MV-4-11 (cell line): ENCODE results near the gene TEX22.

Experiments used
- DNase-seq: peaks from one replicate; lab custom pipeline; 2025; lab: John Stamatoyannopoulos, UW

The TEX22 gene

DNA sequence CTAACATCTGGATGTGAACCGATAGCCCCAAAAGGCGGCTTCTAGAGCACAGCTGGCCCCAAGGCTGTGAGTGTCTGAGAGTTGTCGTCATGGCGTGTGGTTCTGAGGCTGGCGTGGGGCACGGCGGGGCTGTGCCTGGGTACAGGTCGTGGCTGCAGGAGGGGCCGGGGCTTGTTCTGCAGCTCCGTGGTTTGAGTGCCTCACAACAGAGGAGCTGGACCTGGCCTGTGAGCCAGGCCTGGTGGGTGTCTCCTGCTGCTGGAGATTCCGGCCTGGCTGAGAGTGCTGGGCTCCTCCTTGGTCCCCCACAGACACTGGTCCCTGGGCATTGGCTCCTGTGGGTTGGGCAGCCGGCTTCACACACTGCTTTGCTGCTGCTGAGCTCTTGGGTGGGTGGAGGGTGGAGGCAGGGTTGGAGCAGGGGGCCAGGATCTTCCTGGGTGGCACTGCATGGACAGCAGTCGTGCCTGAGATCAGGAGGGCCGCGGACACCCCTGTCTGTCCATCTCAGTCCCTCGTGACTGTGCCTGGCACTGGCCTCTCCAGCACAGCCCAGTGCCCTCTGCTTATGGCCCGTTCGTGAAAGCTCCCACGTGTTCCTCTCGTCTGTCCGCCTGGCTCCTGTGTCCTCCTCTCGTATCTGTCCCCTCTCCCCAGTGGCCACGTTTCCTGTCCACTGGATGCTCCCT is 31.8 kb upstream of the TEX22 start:
- DNase-seq = no peak

- DNase-seq = no peak
Observed at GRCh38 chr14:105367116-105368031, 31.0 kb upstream of the TEX22 start.

GRCh38 chr14:105368032-105368417 is 30.3 kb upstream of the TEX22 start:
- no peak for DNase-seq

DNA sequence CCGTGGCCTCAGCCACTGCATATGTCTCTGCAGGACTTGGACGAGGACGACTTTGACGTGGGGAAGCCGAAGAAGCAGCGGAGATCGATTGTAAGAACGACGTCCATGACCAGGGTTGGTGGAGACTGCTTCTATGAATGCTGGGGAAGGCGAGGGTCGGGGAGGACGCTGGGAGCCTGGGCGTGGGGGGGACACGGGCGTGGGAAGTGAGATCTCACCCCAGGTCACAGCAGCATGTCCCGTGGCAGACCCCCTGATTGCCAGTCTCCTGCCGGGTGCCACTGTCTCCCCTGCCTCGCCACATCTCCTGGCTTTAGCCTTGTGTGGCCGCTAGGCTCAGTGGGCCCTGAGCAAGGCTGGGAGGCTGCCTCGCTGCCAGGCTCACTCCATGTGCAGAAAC is 29.9 kb upstream of the TEX22 start:
- no peak for DNase-seq

DNA sequence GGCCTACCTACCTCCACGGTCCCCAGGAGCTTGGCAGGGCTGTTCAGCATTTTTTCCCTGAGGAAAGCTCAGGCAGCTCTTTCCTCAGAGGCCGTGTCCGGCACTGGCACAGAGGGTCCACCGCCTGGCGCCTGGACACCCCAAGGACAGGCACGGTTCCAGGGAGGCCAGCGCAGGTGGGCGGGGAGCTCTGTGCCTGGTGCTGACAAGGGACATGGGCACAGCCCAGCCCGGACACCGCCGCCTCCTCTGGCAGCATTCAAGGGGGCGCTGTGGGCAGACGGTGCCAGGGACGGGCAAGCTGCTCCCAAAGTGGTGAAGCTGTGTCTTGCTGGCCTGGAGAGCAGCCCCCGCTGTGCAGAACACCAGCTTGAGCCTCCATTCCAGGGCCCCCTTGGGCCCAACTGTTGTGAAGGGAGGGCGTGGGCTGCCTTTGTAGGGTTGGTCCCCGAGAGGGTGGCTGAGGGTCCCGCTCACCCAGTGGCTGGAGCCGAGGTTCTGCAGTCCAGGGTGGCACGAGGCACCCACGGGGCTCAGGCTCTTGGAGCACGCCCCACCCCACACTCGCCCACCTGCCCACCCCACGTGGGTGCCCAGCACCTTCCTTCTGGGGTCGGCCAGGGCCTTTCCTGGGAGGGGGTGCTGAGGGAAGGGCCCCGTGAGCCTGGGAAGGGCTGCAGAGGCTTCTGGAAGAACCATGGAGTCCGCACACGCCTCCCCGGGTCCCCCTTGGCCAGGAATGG is 29.3 kb upstream of the TEX22 start:
- DNase-seq = no peak

DNA sequence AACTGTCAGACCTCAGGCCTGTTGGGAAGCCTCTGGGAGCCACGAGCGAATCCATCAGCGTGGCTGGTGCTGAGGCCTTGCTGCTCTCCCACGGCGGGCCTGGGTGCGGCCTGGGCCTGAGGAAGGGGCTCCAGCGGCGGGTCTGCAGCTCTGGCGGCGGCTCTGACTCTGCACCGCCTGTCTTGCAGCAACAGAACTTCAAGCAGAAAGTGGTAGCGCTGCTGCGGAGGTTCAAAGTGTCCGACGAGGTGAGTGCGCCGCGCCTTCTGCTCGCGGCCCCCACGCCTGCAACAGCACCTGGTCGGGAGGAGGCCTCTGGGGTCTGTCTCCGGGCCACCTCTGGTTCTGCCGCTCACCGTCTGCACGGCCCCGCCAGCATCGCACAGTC is 28.7 kb upstream of the TEX22 start:
- no peak for DNase-seq

DNA sequence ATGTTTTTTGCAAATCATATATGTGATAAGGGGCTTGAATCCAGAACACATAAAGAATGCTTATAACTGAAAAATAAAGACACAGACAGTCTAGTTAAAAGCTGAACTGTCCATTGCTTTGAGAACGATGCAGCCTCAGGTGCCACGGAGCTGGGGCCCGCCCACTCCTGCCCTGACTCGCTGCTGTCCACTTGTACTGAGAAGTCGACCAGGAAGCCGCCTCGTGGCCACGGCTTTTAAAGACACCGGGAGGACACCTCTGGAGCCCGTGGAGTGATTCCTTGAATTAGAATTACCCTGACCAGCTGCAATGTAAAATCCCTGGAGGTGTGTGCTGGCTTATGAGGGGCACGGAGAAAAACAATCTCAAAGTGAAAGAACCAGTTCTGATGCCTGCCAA is 23.9 kb upstream of the TEX22 start:
- no peak for DNase-seq

DNA sequence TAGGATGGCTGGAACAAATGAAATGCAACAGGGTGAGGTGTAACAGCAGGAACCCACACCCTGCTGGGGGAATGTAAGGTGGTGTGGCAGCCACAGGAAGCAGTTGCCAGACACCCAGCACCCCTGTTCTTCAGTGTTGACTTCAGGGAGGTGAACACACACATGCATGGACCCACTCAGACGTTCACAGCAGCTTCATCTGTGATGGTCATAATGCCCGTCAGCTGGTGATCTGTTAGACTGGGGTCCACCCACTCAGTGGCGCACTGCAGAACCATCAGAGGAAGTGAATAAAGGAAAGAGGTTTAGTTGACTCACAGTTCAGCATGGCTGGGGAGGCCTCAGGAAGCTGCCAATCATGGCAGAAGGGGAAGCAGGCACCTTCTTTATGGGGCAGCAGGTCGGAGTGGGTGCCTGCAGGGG is 22.7 kb upstream of the TEX22 start:
- DNase-seq = peak; percentile 88

DNA sequence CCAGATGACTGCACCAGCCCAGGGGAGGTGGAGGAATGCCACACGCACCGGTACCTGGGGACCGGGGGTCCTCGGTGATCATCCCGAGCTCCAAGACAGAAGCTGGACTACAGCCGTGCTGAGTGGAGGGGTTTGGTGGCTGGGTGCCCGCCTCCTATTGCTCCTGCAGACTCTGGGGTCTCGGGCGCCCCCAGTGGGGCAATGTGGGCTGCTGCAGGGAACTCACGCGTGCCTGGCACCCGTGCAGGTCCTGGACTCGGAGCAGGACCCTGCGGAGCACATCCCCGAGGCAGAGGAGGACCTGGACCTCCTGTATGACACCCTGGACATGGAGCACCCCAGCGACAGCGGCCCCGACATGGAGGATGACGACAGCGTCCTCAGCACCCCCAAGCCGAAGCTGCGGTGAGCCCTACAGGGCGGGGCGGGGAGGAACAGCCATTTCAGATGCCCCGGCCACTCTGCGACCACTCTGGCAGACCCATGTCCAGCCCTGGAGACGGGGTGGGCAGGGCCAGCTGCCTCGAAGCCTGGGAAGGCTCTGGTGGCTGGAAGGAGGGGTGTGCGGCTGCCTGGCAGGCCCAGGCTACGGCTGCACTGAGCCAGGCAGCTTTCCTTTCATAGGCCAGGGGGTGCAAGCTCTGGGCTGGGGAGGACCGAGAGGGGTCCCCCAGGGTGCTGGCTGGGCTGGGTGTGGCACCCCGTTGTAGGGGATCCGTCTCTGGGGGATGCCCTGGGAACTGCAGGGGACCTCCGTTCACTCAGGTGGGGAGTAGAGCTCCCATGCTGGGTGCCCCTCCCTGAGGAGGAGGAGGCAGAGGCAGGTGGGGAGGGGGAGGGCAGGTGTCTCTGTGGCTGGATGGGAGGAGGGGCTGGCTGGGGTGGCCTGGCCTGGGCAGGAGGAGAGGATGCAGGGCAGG is 21.6 kb upstream of the TEX22 start:
- DNase-seq = no peak

- no peak for DNase-seq
Observed at GRCh38 chr14:105377555-105378182, 20.7 kb upstream of the TEX22 start.

DNA sequence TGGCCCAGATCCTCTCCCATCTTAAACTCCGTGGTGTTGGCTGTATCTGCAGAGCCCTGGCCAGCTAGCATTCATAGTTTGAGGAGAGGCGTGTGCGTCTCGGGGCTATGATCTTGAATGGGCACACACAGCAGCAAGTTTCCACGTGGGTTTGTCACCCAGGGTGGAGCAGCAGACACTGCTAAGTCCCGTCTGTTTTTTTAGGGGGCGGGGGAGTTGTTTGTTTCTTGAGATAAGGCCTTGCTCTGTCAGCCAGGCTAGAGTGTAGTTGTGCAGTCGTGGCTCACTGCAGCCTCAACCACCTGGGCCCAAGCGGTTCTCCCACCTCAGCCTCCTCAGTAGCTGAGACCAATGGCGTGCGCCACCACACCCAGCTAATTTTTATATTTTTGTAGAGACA is 20.1 kb upstream of the TEX22 start:
- no peak for DNase-seq

DNA sequence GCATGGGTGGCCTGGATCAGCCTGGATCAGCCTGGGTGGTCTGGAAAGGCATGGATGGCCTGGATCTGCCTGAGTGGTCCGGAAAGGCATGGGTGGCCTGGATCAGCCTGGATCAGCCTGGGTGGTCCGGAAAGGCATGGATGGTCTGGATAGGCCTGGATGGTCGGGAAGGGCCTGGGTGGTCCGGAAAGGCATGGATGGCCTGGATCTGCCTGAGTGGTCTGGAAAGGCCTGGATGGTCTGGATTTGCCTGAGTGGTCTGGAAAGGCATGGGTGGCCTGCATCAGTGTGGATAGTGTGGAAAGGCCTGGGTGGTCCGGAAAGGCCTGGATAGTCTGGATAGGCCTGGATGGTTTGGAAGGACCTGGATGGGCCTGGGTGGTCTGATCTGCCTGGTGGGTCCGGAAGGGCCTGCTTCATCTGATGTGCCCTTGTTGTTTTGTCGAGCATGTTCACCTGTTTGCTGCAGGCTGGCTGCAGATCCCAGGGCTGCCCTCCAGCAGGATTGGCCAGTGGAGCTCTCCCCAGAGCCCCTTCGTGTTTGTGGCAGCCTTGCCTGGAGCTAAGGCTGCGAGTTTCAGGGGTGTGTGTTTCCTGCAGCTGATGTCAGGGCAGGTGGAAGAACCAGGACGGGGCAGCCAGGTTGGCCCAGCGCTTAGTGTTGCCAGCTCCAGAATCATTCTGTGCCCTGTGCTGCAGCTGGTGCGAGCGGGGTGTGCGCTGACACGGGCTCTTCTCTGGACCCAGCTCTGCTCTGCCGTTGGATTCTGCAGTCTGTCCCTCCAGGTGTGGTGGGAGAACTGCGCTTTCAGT is 19.3 kb upstream of the TEX22 start:
- no peak for DNase-seq

DNA sequence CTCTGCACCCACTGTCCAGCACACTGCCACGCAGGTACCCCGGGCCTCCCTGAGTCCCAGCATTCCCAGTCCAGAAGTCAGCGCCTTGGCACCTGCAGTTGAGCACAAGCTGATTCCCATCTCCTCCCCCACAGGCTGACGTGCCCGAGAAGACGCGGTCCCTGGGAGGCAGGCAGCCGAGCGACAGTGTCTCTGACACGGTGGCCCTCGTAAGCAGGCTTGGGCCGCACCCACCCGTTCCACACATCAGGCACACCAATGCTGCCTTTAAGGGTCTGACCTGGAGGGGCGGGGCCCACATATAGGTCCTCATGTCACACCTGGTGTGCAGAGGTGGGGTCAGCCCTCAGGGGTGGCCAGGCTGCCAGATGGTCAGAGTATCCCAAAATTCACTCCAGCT is 18.4 kb upstream of the TEX22 start:
- DNase-seq = no peak

DNA sequence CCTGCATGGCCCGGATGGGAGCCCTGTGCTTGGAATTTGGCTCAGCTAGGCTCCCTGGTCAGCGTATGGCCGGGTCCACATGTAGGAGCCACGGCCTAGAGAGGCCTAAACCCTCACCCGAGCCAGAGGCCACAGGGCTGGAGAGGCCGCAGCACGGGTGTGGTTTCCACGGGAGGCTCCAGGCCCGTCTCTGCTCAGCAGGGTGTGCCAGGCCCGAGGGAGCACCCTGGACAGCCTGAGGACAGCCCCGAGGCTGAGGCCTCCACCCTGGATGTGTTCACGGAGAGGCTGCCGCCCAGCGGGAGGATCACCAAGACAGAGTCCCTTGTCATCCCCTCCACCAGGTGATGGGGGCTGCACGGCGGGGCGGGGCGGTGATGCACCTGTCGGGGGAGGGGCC is 17.6 kb upstream of the TEX22 start:
- DNase-seq = no peak

DNA sequence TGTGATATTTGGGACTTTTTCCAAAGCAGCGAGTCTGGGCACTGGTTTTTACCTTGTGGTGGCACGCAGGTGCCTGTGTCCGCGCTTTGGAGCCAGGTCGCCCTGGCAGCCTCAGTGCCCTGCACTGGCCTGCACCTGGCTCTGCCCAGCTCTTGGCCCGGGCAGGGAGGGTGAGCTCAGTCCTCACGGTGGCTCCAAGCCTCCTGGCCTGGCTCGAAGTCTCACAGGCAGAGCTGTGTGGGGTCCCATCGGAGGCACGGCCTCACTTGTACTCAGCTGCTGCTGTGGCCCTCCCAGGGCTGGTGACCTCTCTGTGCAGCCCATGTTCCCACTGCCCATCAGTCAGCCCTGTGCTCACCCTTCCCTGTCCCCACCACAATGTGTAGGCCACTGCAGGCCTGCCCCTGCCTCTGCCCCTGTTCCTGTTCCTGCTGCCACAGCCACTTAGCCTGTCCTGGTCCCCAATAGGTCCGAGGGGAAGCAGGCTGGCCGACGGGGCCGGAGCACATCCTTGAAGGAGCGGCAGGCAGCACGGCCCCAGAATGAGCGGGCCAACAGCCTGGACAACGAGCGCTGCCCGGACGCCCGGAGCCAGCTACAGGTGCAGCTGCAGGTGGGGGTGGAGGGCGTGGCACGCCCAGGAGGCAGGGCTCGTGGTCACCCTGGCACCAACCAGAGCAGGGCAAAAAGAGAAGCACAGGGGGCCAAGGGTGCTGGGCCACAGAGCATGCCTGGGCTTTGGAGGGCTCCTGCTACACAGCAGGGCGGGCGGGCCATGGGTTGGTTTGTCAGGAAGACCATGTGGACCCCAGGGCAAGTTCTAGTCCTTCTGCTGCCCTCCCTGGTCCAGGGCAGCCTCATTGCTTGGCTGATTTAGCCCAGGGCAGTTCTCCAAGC is 16.6 kb upstream of the TEX22 start:
- DNase-seq = no peak

DNA sequence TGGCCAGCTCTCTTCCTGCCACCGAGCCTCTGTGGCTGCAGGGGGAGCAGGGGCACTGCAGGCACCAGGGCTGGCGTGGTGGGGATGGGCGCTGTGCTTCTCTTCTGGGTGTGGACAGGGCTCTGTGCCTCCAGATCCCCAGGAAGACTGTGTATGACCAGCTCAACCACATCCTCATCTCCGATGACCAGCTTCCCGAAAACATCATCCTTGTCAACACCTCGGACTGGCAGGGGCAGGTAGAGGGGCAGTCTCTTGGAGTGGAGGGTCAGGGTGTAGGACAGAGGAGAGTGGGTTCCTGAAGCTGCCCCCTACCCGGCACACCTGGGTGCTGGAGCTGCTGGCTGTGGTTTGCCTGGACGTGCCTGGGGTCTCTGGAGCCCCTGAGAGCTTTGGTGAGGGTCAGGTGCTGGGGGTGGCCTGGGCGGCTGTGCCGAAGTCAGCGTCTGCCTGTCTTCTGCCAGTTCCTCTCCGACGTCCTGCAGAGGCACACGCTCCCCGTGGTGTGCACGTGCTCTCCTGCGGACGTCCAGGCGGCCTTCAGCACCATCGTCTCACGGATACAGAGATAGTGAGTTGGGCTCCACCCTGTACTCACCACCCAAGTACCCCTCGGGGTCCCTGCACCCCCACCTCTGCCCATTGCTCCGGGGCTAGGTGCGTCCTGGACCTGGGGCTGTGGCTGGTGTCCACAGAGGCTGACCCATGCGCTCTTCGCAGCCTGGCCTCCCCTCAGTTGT is 15.8 kb upstream of the TEX22 start:
- DNase-seq = no peak

DNA sequence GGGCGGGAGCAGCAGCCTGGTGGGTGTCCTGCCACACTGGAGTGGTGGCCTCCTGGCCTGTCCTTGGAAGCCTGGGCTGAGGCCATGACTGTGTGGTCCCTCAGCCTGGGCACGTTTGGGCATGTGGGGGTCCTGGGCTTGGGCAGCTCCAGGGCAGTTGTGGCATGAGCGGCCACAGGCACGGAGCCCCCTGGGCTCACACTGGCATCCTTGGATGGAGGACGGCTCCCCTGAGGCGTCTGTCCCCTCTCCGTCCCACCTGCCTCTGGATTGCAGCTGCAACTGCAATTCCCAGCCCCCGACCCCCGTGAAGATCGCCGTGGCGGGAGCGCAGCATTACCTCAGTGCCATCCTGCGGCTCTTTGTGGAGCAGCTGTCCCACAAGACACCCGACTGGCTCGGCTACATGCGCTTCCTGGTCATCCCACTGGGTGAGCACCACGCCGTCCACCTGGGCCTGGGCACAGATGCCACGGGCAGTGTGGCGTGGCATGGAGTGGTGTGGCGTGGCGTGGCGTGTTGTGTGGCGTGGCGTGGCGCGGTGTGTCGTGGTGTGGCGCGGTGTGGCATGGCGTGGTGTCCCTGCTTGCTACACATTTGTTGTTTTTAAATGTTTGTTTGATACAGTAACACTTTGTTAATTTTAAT is 15.1 kb upstream of the TEX22 start:
- DNase-seq = no peak

GRCh38 chr14:105384041-105384557 is 14.2 kb upstream of the TEX22 start:
- DNase-seq = no peak
